GM23248 (cell line): ENCODE results near the gene SLC13A5.

Experiments
- EZH2 ChIP-seq: fragments of 200-600 bp; sonication (generic); IDR thresholded peaks from 2 replicates; pipeline ENCODE4 v1.6.1; 2018; ENCODE audit warnings: antibody characterized with exemption, mild to moderate bottlenecking; ENCODE audit not compliant: insufficient read depth, poor library complexity, severe bottlenecking
- EZH2phosphoT487 ChIP-seq: fragments of 200-600 bp; sonication (generic); IDR thresholded peaks from 2 replicates; pipeline ENCODE4 v1.6.1; 2018; ENCODE audit warnings: antibody characterized with exemption, moderate library complexity, mild to moderate bottlenecking, low read depth; ENCODE audit not compliant: insufficient read depth

GRCh38 chr17:6729531-6729930 lies 16.4 kb upstream of the SLC13A5 start:
- TF ChIP-seq EZH2 (no peak), EZH2phosphoT487 (no peak)
